Measurements from ENCODE around the gene FMNL3.

Gene FMNL3

GRCh38 chr12:49598527-49598926, 108.7 kb downstream of the FMNL3 start:
- no peak for TF ChIP-seq CTCF (IDR thresholded peaks at IDR 0.05)
- H3K4me3 ChIP-seq = no peak overlapping the region
- no peak overlapping the region for H3K27ac ChIP-seq
- no peak for DNase-seq (ENCODE audit: low spot score)

GRCh38 chr12:49588721-49589516, 118.3 kb downstream of the FMNL3 start:
- no peak for TF ChIP-seq CTCF (IDR thresholded peaks at IDR 0.05)
- H3K27ac ChIP-seq = no peak overlapping the region
- no peak overlapping the region for H3K4me3 ChIP-seq
- no peak for DNase-seq (ENCODE audit: low spot score)

- DNase-seq (ENCODE audit: low spot score) = no peak
- TF ChIP-seq CTCF (IDR thresholded peaks at IDR 0.05) = no peak
- H3K27ac ChIP-seq = no peak overlapping the region
- H3K4me3 ChIP-seq = no peak overlapping the region
These were observed 118.9 kb downstream of the FMNL3 start for GRCh38 chr12:49588281-49588680.

GRCh38 chr12:49587174-49587908, 119.9 kb downstream of the FMNL3 start:
- H3K4me3 ChIP-seq = no peak overlapping the region

More at GRCh38 chr12:49587174-49587908, 119.9 kb downstream of the FMNL3 start:
- no peak for TF ChIP-seq CTCF (IDR thresholded peaks at IDR 0.05)
- no peak for DNase-seq (ENCODE audit: low spot score)
- H3K27ac ChIP-seq = no peak overlapping the region
